Measurements from ENCODE around the gene DOCK1.

Gene DOCK1

DNA sequence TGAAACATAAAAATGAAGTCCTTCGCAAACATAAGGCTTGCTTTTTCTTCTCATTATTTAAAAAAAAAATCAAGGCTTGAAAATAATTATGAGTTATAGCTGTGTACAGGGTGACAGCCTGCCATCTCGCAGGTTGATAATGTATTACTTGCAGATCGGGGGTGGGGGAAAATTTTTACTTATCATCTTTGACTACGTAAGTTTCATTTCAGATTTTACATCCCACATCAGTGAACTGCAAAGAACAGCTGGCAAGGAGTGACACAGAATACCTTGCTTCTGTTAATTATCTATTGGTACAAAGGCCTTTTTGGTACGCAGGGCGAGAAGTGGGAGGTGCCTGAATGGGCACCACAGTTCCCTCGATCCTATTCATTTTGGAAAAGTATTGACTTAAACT is 232.2 kb downstream of the DOCK1 start:
- Histone ChIP-seq H3K9me3 (ENCODE audit: control insufficient read depth, insufficient read depth, low read length) (no peaks in the 10 kb centered on the region), H3K36me3 (ENCODE audit: control insufficient read depth, insufficient read depth, low read length) (peaks cover 5% of the 10 kb centered on the region), H3K4me1 (ENCODE audit: control insufficient read depth, insufficient read depth, low read length) (no peaks in the 10 kb centered on the region), H3K9ac (ENCODE audit: low read depth, low read length) (no peak overlapping the region), H3K4me3 (ENCODE audit: low read depth, low read length) (no peak overlapping the region), H3K27me3 (ENCODE audit: control insufficient read depth, insufficient read depth, low read length) (no peaks in the 10 kb centered on the region), H3K27ac (ENCODE audit: low read depth, low read length) (no peak overlapping the region)

DNA sequence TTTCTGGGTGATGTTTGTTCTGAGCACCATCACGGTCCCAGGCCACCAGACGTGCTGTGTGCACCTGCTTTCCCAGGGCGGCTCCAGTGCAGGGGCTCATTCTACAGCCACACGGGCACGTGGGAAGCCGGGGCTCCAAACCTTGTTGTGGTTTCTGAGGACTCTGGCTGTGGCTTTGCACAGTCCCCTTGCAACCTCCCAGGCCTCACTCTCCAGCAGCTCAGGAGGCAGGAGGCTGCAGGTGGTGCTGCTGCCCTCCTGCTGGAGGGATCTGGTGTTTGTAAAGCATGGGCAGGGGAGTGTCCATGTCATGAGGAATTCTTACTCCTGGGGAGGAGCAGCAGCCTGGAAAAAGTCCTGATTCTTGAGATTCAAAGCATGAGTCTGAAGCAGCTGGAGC is 236.9 kb downstream of the DOCK1 start:
- Histone ChIP-seq H3K9ac (ENCODE audit: low read depth, low read length) (no peak overlapping the region), H3K4me1 (ENCODE audit: control insufficient read depth, insufficient read depth, low read length) (no peaks in the 10 kb centered on the region), H3K27me3 (ENCODE audit: control insufficient read depth, insufficient read depth, low read length) (no peaks in the 10 kb centered on the region), H3K4me3 (ENCODE audit: low read depth, low read length) (no peak overlapping the region), H3K36me3 (ENCODE audit: control insufficient read depth, insufficient read depth, low read length) (no peaks in the 10 kb centered on the region; the same call in none of the 2 replicates), H3K27ac (ENCODE audit: low read depth, low read length) (no peak overlapping the region), H3K9me3 (ENCODE audit: control insufficient read depth, insufficient read depth, low read length) (no peaks in the 10 kb centered on the region)

DNA sequence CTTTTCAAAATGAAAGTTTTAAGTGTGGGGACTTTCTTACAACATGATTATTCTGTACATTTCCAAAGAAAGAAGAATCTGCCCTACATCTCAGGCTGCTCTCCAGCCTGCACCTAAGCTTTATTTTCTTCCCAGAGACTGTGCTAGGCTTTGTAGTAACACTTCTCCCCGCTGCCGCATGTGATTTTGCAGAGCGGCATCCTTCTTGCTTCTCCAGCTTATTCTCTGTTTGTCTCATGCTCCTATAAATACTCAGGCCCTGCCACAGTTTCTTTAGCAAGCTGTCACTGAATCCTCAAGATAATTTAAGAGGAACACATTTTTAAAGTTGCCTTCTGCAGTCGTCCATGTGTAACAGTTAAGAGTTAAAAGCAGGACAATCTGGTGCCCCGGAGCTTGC is 237.6 kb downstream of the DOCK1 start:
- Histone ChIP-seq H3K36me3 (ENCODE audit: control insufficient read depth, insufficient read depth, low read length) (no peaks in the 10 kb centered on the region; the same call in none of the 2 replicates), H3K4me1 (ENCODE audit: control insufficient read depth, insufficient read depth, low read length) (no peaks in the 10 kb centered on the region), H3K4me3 (ENCODE audit: low read depth, low read length) (no peak overlapping the region), H3K9me3 (ENCODE audit: control insufficient read depth, insufficient read depth, low read length) (no peaks in the 10 kb centered on the region), H3K9ac (ENCODE audit: low read depth, low read length) (no peak overlapping the region), H3K27me3 (ENCODE audit: control insufficient read depth, insufficient read depth, low read length) (no peaks in the 10 kb centered on the region), H3K27ac (ENCODE audit: low read depth, low read length) (no peak overlapping the region)

DNA sequence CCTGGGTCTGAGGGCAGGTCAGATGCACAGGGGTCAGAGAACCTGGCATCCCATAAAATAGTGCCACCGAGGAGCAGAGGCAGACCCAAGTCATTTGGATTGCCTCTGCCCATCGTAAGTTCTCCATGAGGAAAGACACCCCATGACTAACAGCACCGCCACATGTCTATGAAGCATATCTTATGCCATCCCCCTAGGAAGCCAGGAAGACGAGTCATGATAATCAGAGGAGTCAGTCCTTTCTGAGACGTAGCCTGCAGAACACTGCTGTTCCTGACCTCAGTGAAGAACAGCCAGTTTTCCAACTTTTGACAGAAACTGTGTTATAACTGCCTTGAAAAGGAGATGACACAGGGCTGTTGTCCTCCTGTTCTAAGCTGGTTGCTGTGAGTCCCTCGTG is 239.9 kb downstream of the DOCK1 start:
- Histone ChIP-seq H3K9me3 (ENCODE audit: control insufficient read depth, insufficient read depth, low read length) (no peaks in the 10 kb centered on the region), H3K27ac (ENCODE audit: low read depth, low read length) (no peak overlapping the region), H3K36me3 (ENCODE audit: control insufficient read depth, insufficient read depth, low read length) (no peaks in the 10 kb centered on the region; the same call in 1 of the 2 replicates), H3K9ac (ENCODE audit: low read depth, low read length) (no peak overlapping the region), H3K27me3 (ENCODE audit: control insufficient read depth, insufficient read depth, low read length) (no peaks in the 10 kb centered on the region), H3K4me1 (ENCODE audit: control insufficient read depth, insufficient read depth, low read length) (peaks cover 23% of the 10 kb centered on the region), H3K4me3 (ENCODE audit: low read depth, low read length) (no peak overlapping the region)

DNA sequence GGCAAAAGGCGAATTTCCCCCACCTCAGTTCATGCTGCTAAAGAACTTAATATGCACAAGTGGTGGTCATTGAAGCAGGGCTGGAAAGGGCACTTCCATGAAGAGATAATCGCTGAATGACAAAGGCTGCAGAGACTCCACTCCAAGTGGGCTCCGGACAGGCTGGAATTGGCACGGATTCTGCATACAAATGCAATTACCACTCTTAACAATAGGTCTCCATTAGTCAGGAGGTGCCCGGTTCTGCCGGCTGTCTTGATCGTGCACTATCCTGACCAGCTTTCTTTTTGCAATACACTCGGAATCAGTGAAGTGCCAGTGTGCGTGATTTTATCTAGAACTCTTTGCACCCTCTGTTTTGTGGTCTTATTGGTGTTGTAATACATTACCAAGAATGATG is 241.4 kb downstream of the DOCK1 start:
- Histone ChIP-seq H3K4me1 (ENCODE audit: control insufficient read depth, insufficient read depth, low read length) (peaks cover 27% of the 10 kb centered on the region), H3K27me3 (ENCODE audit: control insufficient read depth, insufficient read depth, low read length) (no peaks in the 10 kb centered on the region), H3K36me3 (ENCODE audit: control insufficient read depth, insufficient read depth, low read length) (no peaks in the 10 kb centered on the region; the same call in 1 of the 2 replicates), H3K4me3 (ENCODE audit: low read depth, low read length) (no peak overlapping the region), H3K9ac (ENCODE audit: low read depth, low read length) (no peak overlapping the region), H3K27ac (ENCODE audit: low read depth, low read length) (no peak overlapping the region), H3K9me3 (ENCODE audit: control insufficient read depth, insufficient read depth, low read length) (no peaks in the 10 kb centered on the region)

DNA sequence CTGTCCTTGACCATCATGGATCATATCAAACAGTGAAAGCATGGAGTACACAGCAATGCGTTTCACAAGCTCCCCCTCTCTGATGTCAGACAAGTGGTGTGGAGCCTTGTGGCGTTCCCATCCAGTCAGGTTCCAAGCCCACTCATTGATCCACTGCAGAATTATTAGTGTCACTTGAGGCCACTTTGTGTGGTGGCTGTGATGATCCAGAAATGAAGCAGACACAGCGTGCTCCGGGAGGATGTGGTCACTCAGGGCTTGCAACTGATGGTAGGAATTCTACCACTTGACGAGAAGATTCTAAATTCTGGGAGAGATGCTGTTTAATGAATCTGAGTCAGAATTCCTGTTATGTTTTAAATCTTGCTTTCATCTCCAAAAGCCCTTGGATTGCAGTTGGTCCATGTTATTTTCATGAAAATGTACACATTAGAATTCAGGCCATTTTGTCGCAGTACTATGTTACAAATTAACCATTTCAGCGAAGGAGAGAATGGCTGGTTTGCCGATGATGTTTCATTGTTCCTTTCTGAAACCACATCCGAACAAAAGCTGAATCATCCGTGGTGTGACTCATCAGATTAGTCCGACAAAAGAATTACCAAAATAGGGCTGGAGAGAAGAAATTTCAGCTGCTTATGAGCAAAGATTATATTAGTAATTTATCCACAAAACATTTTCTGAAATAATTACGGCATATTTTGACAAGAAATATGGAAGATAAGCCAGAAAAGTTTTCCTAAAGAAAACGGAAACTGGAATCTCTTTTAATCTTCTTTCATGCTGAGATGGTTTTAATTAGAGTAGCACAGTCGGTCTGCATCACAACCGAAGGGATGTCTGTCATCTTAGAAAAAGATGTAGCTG is 243.1 kb downstream of the DOCK1 start:
- Histone ChIP-seq H3K27ac (ENCODE audit: low read depth, low read length) (peak overlapping the region; percentile 79), H3K9ac (ENCODE audit: low read depth, low read length) (no peak overlapping the region; the same call in 1 of the 2 replicates), H3K27me3 (ENCODE audit: control insufficient read depth, insufficient read depth, low read length) (no peaks in the 10 kb centered on the region), H3K4me3 (ENCODE audit: low read depth, low read length) (no peak overlapping the region), H3K4me1 (ENCODE audit: control insufficient read depth, insufficient read depth, low read length) (peaks cover 36% of the 10 kb centered on the region), H3K36me3 (ENCODE audit: control insufficient read depth, insufficient read depth, low read length) (no peaks in the 10 kb centered on the region; the same call in 1 of the 2 replicates), H3K9me3 (ENCODE audit: control insufficient read depth, insufficient read depth, low read length) (no peaks in the 10 kb centered on the region)

DNA sequence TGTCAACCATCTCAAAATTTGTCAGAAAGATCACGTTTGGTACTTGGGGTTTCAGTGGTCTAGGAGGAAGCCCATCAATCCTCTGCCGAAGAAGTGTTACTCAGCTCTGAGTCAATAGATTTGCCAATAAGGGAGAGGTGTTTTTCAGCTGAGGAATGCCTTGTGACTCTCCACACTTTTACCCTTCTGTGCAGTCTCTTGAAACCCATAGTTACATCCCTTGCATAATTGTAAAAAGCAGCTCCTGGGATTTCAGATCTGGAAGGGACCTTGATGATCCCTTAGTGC is 243.6 kb downstream of the DOCK1 start:
- Histone ChIP-seq H3K9ac (ENCODE audit: low read depth, low read length) (no peak overlapping the region; the same call in 1 of the 2 replicates), H3K27ac (ENCODE audit: low read depth, low read length) (peak overlapping the region; percentile 79), H3K27me3 (ENCODE audit: control insufficient read depth, insufficient read depth, low read length) (no peaks in the 10 kb centered on the region), H3K9me3 (ENCODE audit: control insufficient read depth, insufficient read depth, low read length) (no peaks in the 10 kb centered on the region), H3K4me1 (ENCODE audit: control insufficient read depth, insufficient read depth, low read length) (peaks cover 36% of the 10 kb centered on the region), H3K4me3 (ENCODE audit: low read depth, low read length) (no peak overlapping the region), H3K36me3 (ENCODE audit: control insufficient read depth, insufficient read depth, low read length) (no peaks in the 10 kb centered on the region; the same call in 1 of the 2 replicates)

DNA sequence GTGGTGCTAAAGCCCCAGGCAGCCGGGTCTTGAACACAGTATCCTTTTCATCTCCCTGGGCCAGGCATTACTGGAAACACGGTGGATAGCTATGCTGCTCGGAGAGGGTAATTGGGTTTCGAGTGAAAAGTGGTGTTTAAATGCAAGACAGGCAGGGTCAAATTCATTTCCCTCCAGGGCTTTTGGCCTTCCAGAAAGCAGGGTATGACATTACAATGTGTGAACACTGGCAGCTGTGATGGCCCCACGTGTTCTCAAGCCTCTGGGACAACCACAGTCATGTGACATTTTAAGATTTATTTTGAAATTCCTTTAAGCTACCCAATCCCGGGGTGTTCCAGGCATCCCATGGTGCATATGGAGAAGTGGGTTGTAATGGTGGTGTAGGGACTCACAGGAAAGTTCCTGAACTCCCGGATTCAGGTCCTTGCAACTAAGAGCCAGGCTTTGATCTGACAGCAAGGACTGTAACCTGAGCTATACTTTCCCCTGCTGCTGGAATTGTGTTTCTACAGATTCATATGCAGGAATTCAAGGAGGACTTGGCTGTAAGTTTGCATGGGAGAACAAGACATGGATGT is 244.4 kb downstream of the DOCK1 start:
- H3K4me1 ChIP-seq (ENCODE audit: control insufficient read depth, insufficient read depth, low read length), result peaks cover 36% of the 10 kb centered on the region
- H3K27me3 ChIP-seq (ENCODE audit: control insufficient read depth, insufficient read depth, low read length), result no peaks in the 10 kb centered on the region
- H3K9ac ChIP-seq (ENCODE audit: low read depth, low read length), result no peak overlapping the region
- peak overlapping the region; percentile 79 for H3K27ac ChIP-seq (ENCODE audit: low read depth, low read length)
- no peaks in the 10 kb centered on the region for H3K9me3 ChIP-seq (ENCODE audit: control insufficient read depth, insufficient read depth, low read length)
- no peak overlapping the region for H3K4me3 ChIP-seq (ENCODE audit: low read depth, low read length)
- H3K36me3 ChIP-seq (ENCODE audit: control insufficient read depth, insufficient read depth, low read length), result no peaks in the 10 kb centered on the region

DNA sequence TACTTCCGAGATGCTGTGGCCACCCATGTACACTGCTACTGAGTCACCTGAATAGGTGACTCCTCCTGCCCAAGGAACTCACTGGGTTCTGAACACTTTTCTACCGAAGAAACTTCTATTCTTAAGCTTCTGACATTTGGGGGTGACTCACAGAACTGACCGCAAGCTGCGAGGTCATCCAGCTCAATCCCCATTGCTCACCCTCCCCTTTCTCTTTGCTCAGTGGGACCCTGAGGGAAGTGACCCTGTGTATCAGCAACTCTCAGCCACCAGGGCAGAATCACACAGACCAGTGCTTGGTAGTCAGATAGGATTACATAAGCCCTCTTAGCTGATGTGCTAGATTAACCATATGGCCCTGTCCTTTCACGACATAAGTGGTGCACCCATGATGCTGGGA is 244.9 kb downstream of the DOCK1 start:
- H3K4me3 ChIP-seq (ENCODE audit: low read depth, low read length), result no peak overlapping the region
- peaks cover 36% of the 10 kb centered on the region for H3K4me1 ChIP-seq (ENCODE audit: control insufficient read depth, insufficient read depth, low read length)
- no peak overlapping the region for H3K9ac ChIP-seq (ENCODE audit: low read depth, low read length)
- no peaks in the 10 kb centered on the region for H3K27me3 ChIP-seq (ENCODE audit: control insufficient read depth, insufficient read depth, low read length)
- peak overlapping the region; percentile 79 for H3K27ac ChIP-seq (ENCODE audit: low read depth, low read length)
- H3K36me3 ChIP-seq (ENCODE audit: control insufficient read depth, insufficient read depth, low read length), result no peaks in the 10 kb centered on the region
- H3K9me3 ChIP-seq (ENCODE audit: control insufficient read depth, insufficient read depth, low read length), result no peaks in the 10 kb centered on the region

DNA sequence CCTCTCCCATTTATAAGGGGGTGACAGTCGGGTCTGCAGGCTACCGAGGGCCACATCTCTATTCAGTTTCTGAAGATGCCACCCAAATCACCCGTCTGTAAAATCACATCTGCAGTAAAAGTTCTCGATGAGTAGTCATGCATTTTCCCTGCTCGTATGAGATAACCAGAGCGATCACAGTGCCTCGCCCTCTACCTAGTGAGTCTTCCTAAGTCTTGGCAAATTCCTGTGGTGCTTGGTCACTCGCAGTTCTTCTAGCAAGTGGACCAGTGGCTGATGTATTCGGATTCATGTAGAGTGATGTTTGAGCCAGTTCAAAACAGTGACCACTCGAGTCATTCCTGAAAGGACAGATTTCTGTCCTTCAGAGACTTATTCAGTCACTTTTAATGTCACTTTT is 246.3 kb downstream of the DOCK1 start:
- Histone ChIP-seq H3K4me1 (ENCODE audit: control insufficient read depth, insufficient read depth, low read length) (peaks cover 36% of the 10 kb centered on the region), H3K27ac (ENCODE audit: low read depth, low read length) (no peak overlapping the region), H3K27me3 (ENCODE audit: control insufficient read depth, insufficient read depth, low read length) (no peaks in the 10 kb centered on the region), H3K9ac (ENCODE audit: low read depth, low read length) (no peak overlapping the region), H3K4me3 (ENCODE audit: low read depth, low read length) (no peak overlapping the region), H3K9me3 (ENCODE audit: control insufficient read depth, insufficient read depth, low read length) (no peaks in the 10 kb centered on the region), H3K36me3 (ENCODE audit: control insufficient read depth, insufficient read depth, low read length) (no peaks in the 10 kb centered on the region)

DNA sequence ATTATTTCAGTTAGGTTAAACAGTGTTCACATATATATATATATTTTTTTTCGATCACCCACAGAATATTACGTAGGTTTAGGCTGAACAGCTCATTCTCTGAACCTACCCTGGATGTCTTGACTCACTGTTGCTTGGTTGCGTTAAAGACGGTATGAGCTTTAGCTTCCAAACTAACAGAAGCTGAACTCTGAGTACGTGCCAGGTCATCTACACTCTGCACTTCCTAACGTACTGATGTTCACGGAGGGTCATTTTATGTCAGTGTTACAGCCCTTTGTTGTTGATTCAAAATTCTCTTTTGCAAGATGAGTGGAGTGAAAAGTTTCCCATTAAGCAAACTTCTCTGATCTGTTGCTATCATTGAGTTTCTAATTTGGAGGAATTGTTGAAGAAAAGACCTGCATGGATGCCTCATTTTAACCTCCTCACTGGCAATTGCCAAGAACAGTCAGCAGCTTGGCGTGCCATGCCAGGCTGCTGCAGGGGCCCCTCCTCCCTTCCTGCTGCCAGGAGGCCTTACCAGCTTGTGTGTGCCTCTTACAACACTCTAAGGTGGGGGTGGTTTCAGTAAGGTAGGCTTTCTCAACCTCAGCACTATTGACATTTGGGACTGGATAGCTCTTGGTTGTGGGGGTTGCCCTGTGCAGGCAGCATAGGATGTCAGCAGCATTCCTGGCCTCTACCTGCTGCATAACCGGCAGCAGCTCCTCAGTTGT is 246.9 kb downstream of the DOCK1 start:
- Histone ChIP-seq H3K4me3 (ENCODE audit: low read depth, low read length) (no peak overlapping the region), H3K9ac (ENCODE audit: low read depth, low read length) (no peak overlapping the region), H3K9me3 (ENCODE audit: control insufficient read depth, insufficient read depth, low read length) (no peaks in the 10 kb centered on the region), H3K4me1 (ENCODE audit: control insufficient read depth, insufficient read depth, low read length) (peaks cover 36% of the 10 kb centered on the region), H3K27ac (ENCODE audit: low read depth, low read length) (no peak overlapping the region), H3K27me3 (ENCODE audit: control insufficient read depth, insufficient read depth, low read length) (no peaks in the 10 kb centered on the region), H3K36me3 (ENCODE audit: control insufficient read depth, insufficient read depth, low read length) (no peaks in the 10 kb centered on the region)

Data from HUES48 (cell line).